Uterus (tissue), 4 donors: ENCODE data around the gene CAMK2N2. TPM values are rescaled to one million over a fixed set of nuclear protein-coding genes. Genes with fewer than 3 reads are reported as not detected.

Experiments
- DNase-seq, 2 donors: peaks; one replicate each; pipeline ENCODE4 v3.0.0-alpha.2; 2019 to 2020
- H3K27ac ChIP-seq, 2 donors: fragments of 200-600 bp; sonication (generic); 1 replicate in 1 of 2; 2 replicates in 1 of 2; pipeline ENCODE4 v1.5.1; 2016 to 2018
- H3K27me3 ChIP-seq, 2 donors: fragments of 200-600 bp; sonication (generic); one replicate each; pipeline ENCODE4 v1.5.1; 2018 to 2019; ENCODE audit warnings: control low read depth in 1 of 2
- H3K36me3 ChIP-seq, 2 donors: fragments of 200-600 bp; sonication (generic); one replicate each; pipeline ENCODE4 v1.5.1; 2019; ENCODE audit warnings: control low read depth in 1 of 2
- H3K4me1 ChIP-seq, 2 donors: fragments of 200-600 bp; sonication (generic); one replicate each; pipeline ENCODE4 v1.5.1; 2018 to 2019; ENCODE audit warnings: control low read depth in 1 of 2
- H3K4me3 ChIP-seq, 2 donors: fragments of 200-600 bp; sonication (generic); 1 replicate in 1 of 2; 2 replicates in 1 of 2; pipeline ENCODE4 v1.5.1; 2018 to 2019; ENCODE audit warnings: mild to moderate bottlenecking in 1 of 2
- H3K9me3 ChIP-seq, 2 donors: fragments of 200-600 bp; sonication (generic); one replicate each; pipeline ENCODE4 v1.5.1; 2019; ENCODE audit warnings: control low read depth in 1 of 2
- CTCF ChIP-seq, 4 experiments: fragments of 200-600 bp in 2 of 4; fragments of 450-650 bp in 2 of 4; sonication (generic) in 2 of 4; IDR thresholded peaks; one replicate each; pipeline ENCODE4 v1.5.1; 2016 to 2019; ENCODE audit warnings: antibody characterized with exemption in 4 of 4, mild to moderate bottlenecking in 2 of 4, moderate library complexity in 1 of 4
- POLR2A ChIP-seq, 2 donors: fragments of 450-650 bp; IDR thresholded peaks; one replicate each; pipeline ENCODE4 v1.6.1; 2016; ENCODE audit warnings: antibody characterized with exemption in 2 of 2, mild to moderate bottlenecking in 1 of 2, moderate library complexity in 1 of 2
- intact Hi-C: fragments of 100-400 bp; cut with DNase I; formaldehyde crosslinking; loops from one replicate; pipeline ENCODE4 v1.15.1; 2023; ENCODE audit warnings: low total_unique reads
- total RNA-seq, 4 donors: library from RNA; depleted of rRNA in 3 of 4; stranded (reverse); fragments of >200 nt in 3 of 4; gene quantifications; one replicate each; pipeline versions ENCODE4 v1.1.0 to v1.2.4, GENCODE V29; 2014 to 2023
- donor health status: DM: yes; HTN: yes; CAD: no.

Gene CAMK2N2
- total RNA-seq, 4 donors from 2014 or later, result not detected

- Histone ChIP-seq H3K27me3 (no peaks in the 10 kb centered on the region), H3K36me3 (no peaks in the 10 kb centered on the region), H3K27ac (peak within 1 kb of the TSS; percentile 79 to 84), H3K9me3 (no peaks in the 10 kb centered on the region), H3K4me3 (peak within 1 kb of the TSS; percentile 76 to 97), H3K4me1 (no peaks in the 10 kb centered on the region)
- peak; percentile 79 to 86 for DNase-seq
- intact Hi-C loops, result loop anchor here (5.0 kb wide), 1 partner anchor 116 kb away; no protein-coding TSS in a partner anchor
- TF ChIP-seq CTCF (IDR thresholded peaks at IDR 0.05), result peak in 1 of 4 experiments; percentile 35
- peak in 1 of 2 donors; percentile 50 for TF ChIP-seq POLR2A (IDR thresholded peaks at IDR 0.05)
Observed at GRCh38 chr3:184248454-184249411, 12.6 kb downstream of the CAMK2N2 start, which contains the start of gene ALG3. TSS of gene ALG3 (minus strand) at chr3:184248962. CDS start at chr3:184248940, 22 bp downstream.

- H3K27ac ChIP-seq, result no peak overlapping the region
- no peaks in the 10 kb centered on the region for H3K36me3 ChIP-seq
- no peaks in the 10 kb centered on the region for H3K4me1 ChIP-seq
- DNase-seq, result no peak
- H3K9me3 ChIP-seq, result no peaks in the 10 kb centered on the region
- H3K27me3 ChIP-seq, result no peaks in the 10 kb centered on the region
- no peak for TF ChIP-seq CTCF (IDR thresholded peaks at IDR 0.05)
- TF ChIP-seq POLR2A (IDR thresholded peaks at IDR 0.05), result no peak
- intact Hi-C loops, result no loop called here
- no peak overlapping the region for H3K4me3 ChIP-seq
Observed at GRCh38 chr3:184242297-184242685, 19.1 kb downstream of the CAMK2N2 start.

GRCh38 chr3:184241447-184242296 is 19.7 kb downstream of the CAMK2N2 start:
- no peaks in the 10 kb centered on the region for H3K9me3 ChIP-seq
- no peaks in the 10 kb centered on the region for H3K4me1 ChIP-seq
- no peak overlapping the region for H3K4me3 ChIP-seq
- no peak overlapping the region for H3K27ac ChIP-seq
- DNase-seq, result no peak
- no peaks in the 10 kb centered on the region for H3K27me3 ChIP-seq
- peak in 3 of 4 experiments; percentile 19 to 42 (median 24) for TF ChIP-seq CTCF (IDR thresholded peaks at IDR 0.05)
- TF ChIP-seq POLR2A (IDR thresholded peaks at IDR 0.05), result no peak
- no peaks in the 10 kb centered on the region for H3K36me3 ChIP-seq
- intact Hi-C loops, result no loop called here

GRCh38 chr3:184241141-184241446 is 20.3 kb downstream of the CAMK2N2 start:
- Histone ChIP-seq H3K27me3 (no peaks in the 10 kb centered on the region), H3K27ac (no peak overlapping the region), H3K9me3 (no peaks in the 10 kb centered on the region), H3K36me3 (no peaks in the 10 kb centered on the region), H3K4me1 (no peaks in the 10 kb centered on the region), H3K4me3 (no peak overlapping the region)
- DNase-seq, result no peak
- intact Hi-C loops, result no loop called here
- TF ChIP-seq CTCF (IDR thresholded peaks at IDR 0.05), result no peak
- no peak for TF ChIP-seq POLR2A (IDR thresholded peaks at IDR 0.05)
